Mammary epithelial cell (primary cell): ENCODE data around the gene TNS1.

Experiments used
- CTCF ChIP-seq, 2 donors: IDR thresholded peaks in 1 of 2; conservative IDR thresholded peaks in 1 of 2; 2 replicates each; pipeline ENCODE4 v1.5.1; 2011 to 2012; ENCODE audit warnings: inconsistent platforms in 2 of 2, low read length in 2 of 2, mild to moderate bottlenecking in 2 of 2, control low read depth in 1 of 2, low read depth in 1 of 2; ENCODE audit not compliant: insufficient read depth in 1 of 2; ENCODE audit errors: extremely low read depth in 1 of 2
- EZH2 ChIP-seq: IDR thresholded peaks from 2 replicates; pipeline ENCODE4 v1.6.1; 2012; ENCODE audit warnings: low read length, inconsistent platforms, borderline replicate concordance

GRCh38 chr2:217752714-217753459 is 249.9 kb downstream of the TNS1 start:
- TF ChIP-seq CTCF (conservative IDR thresholded peaks at IDR 0.05 in 1 of 2, IDR thresholded peaks at IDR 0.05 in 1 of 2; ENCODE audit: extremely low read depth in 1 of 2, insufficient read depth in 1 of 2, low read depth in 1 of 2, low read length in 2 of 2), result no peak
- TF ChIP-seq EZH2, result no peak
